HG03457 (cell line): ENCODE measurements around the gene PSMB5.

ENCODE experiments used
- ATAC-seq: cut with Tn5 transposase; IDR thresholded peaks from one replicate; pipeline ENCODE4 v1.9.1; 2021; ENCODE audit warnings: moderate number of reproducible peaks; ENCODE audit not compliant: unreplicated experiment

The PSMB5 gene

GRCh38 chr14:22976620-22977433 is 57.9 kb downstream of the PSMB5 start:
- no peak for ATAC-seq
